Measurements from ENCODE around the gene MRM3.
A peak's percentile ranks its signal among the peaks of the same experiment; 100 is the strongest.
"Not testable (repeated sequence)": the region's sequence is repeated elsewhere in the genome, so short reads cannot be mapped to it uniquely, and the experiment has no call there.

MRM3 gene

DNA sequence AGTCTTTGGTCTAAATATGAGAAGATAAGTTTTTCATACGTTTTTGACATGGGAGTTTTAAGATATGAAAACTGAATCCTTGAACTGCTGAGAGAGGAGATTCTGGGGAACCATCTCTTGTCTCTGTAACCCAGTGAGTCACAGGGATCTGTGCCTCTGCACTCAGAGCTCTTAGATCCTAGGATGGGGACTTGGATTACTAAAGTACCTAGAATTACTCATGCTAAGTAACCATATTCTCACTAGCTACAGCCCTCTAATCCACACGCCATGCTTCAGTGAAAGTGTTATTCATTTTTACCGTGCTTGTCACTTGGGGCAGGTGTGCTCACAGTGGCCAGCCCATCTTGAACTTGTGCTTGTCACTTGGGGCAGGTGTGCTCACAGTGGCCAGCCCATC, 2.0 kb downstream of the MRM3 start:
- Histone ChIP-seq H3K9me3 (ENCODE audit: control insufficient read depth, insufficient read depth, low read depth, low read length) (no peaks in the 10 kb centered on the region), H3K36me3 (ENCODE audit: control insufficient read depth in 2 of 2, insufficient read depth in 1 of 2, low read length in 2 of 2) (peaks cover 30 to 58% of the 10 kb centered on the region in 2 experiments), H3K4me1 (ENCODE audit: control insufficient read depth, insufficient read depth, low read length) (peaks cover 7% of the 10 kb centered on the region), H3K4me3 (ENCODE audit: low read depth, low read length) (no peak overlapping the region), H3K27ac (ENCODE audit: extremely low read depth, low read depth, low read length) (no peak overlapping the region)
- POLR2A ChIA-PET: no interaction called here
- TF ChIP-seq ZBTB17 (tag by site-specific recombination; IDR thresholded peaks at IDR 0.05) (peak; percentile 55), ZNF341 (tag by site-specific recombination; IDR thresholded peaks at IDR 0.05; ENCODE audit: low read depth) (no peak)
- CTCF ChIA-PET: no interaction called here

DNA sequence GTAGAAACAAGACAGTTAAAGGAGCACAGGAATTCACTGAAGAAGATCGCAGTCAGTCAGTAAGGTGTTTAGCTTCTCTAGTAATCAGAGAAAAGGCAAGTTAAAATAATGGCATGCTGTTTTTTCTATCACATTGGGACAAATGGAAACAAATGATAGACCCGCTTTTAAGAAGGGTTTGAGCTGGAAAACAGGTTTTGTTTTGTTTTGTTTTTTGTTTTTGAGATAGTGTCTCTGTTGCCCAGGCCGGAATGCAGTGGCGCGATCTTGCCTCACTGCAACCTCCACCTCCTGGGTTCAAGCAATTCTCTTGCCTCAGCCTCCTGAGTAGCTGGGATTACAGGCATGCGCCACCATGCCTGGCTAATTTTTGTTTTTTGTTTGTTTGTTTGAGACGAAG, 3.7 kb downstream of the MRM3 start:
- H3K36me3 ChIP-seq (ENCODE audit: control insufficient read depth in 2 of 2, insufficient read depth in 1 of 2, low read length in 2 of 2): peaks cover 23 to 68% of the 10 kb centered on the region in 2 experiments
- H3K4me3 ChIP-seq (ENCODE audit: low read depth, low read length); H3K27ac ChIP-seq (ENCODE audit: extremely low read depth, low read depth, low read length); POLR2A ChIA-PET; H3K4me1 ChIP-seq (ENCODE audit: control insufficient read depth, insufficient read depth, low read length); H3K9me3 ChIP-seq (ENCODE audit: control insufficient read depth, insufficient read depth, low read depth, low read length): not testable (repeated sequence)
- CTCF ChIA-PET: interaction anchor here (0.6 to 1.1 kb wide), 3 partner anchors 10 to 211 kb away, joined by 3 to 6 read pairs (median 3); partner anchors contain the start of gene TIMM22

DNA sequence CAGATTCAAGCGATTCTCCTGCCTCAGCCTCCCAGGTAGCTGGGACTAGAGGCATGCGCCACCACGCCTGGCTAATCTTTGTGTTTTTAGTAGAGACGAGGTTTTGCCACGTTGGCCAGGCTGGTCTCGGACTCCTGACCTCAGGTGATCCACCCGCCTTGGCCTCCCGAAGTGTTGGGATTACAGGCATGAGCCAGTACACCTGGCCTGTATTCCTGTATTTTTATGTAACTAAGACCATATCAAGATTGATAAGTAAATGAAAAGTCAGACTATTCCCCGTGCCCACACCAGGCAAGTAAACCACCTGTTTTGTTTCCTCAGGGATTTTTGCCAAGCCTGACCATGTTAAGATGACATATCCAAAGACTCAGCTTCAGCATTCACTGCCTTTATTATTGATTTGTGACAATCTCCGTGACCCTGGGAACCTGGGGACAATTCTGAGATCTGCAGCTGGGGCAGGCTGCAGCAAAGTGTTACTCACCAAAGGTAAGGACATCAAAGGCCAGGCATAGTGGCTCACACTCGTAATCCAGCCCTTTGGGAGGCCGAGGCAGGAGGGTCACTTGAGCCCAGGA, 5.6 kb downstream of the MRM3 start:
- no peak overlapping the region for H3K4me3 ChIP-seq (ENCODE audit: low read depth, low read length)

GRCh38 chr17:788551-788950, 6.4 kb downstream of the MRM3 start:
- TF ChIP-seq ZNF416 (tag by site-specific recombination; IDR thresholded peaks at IDR 0.05) (no peak), ZNF114 (tag by site-specific recombination; IDR thresholded peaks at IDR 0.05) (no peak), IKZF3 (tag by site-specific recombination; IDR thresholded peaks at IDR 0.05) (no peak), ZNF354C (tag by site-specific recombination; IDR thresholded peaks at IDR 0.05; ENCODE audit: borderline replicate concordance, low read depth) (no peak), ZNF555 (tag by site-specific recombination; conservative IDR thresholded peaks at IDR 0.05) (no peak), ZFP69B (tag by site-specific recombination; IDR thresholded peaks at IDR 0.05) (no peak), EGR2 (tag by site-specific recombination; IDR thresholded peaks at IDR 0.05; ENCODE audit: low read depth) (no peak), ZNF501 (tag by site-specific recombination; IDR thresholded peaks at IDR 0.05) (no peak), ZNF664 (tag by site-specific recombination; IDR thresholded peaks at IDR 0.05) (no peak), SP2 (tag by site-specific recombination; IDR thresholded peaks at IDR 0.05) (no peak), ZNF350 (tag by site-specific recombination; IDR thresholded peaks at IDR 0.05) (no peak)
- TF ChIP-seq, protein P1, sequence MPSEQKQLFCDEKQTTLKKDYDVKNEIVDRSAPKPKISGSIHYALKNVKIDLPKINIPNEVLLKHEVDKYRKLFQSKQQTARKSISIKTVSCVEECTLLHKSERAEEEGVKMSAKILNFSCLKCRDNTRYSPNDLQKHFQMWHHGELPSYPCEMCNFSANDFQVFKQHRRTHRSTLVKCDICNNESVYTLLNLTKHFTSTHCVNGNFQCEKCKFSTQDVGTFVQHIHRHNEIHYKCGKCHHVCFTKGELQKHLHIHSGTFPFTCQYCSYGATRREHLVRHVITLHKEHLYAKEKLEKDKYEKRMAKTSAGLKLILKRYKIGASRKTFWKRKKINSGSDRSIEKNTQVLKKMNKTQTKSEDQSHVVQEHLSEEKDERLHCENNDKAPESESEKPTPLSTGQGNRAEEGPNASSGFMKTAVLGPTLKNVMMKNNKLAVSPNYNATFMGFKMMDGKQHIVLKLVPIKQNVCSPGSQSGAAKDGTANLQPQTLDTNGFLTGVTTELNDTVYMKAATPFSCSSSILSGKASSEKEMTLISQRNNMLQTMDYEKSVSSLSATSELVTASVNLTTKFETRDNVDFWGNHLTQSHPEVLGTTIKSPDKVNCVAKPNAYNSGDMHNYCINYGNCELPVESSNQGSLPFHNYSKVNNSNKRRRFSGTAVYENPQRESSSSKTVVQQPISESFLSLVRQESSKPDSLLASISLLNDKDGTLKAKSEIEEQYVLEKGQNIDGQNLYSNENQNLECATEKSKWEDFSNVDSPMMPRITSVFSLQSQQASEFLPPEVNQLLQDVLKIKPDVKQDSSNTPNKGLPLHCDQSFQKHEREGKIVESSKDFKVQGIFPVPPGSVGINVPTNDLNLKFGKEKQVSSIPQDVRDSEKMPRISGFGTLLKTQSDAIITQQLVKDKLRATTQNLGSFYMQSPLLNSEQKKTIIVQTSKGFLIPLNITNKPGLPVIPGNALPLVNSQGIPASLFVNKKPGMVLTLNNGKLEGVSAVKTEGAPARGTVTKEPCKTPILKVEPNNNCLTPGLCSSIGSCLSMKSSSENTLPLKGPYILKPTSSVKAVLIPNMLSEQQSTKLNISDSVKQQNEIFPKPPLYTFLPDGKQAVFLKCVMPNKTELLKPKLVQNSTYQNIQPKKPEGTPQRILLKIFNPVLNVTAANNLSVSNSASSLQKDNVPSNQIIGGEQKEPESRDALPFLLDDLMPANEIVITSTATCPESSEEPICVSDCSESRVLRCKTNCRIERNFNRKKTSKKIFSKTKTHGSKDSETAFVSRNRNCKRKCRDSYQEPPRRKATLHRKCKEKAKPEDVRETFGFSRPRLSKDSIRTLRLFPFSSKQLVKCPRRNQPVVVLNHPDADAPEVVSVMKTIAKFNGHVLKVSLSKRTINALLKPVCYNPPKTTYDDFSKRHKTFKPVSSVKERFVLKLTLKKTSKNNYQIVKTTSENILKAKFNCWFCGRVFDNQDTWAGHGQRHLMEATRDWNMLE (tag by site-specific recombination; conservative IDR thresholded peaks at IDR 0.05; ENCODE audit: low read depth): no peak
- TF ChIP-seq, protein P2, sequence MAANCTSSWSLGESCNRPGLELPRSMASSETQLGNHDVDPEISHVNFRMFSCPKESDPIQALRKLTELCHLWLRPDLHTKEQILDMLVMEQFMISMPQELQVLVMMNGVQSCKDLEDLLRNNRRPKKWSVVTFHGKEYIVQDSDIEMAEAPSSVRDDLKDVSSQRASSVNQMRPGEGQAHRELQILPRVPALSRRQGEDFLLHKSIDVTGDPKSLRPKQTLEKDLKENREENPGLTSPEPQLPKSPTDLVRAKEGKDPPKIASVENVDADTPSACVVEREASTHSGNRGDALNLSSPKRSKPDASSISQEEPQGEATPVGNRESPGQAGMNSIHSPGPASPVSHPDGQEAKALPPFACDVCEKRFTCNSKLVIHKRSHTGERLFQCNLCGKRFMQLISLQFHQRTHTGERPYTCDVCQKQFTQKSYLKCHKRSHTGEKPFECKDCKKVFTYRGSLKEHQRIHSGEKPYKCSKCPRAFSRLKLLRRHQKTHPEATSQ (tag by site-specific recombination; IDR thresholded peaks at IDR 0.05): no peak
- Histone ChIP-seq H3K27ac (ENCODE audit: extremely low read depth, low read depth, low read length) (no peak overlapping the region), H3K4me1 (ENCODE audit: control insufficient read depth, insufficient read depth, low read length) (no peaks in the 10 kb centered on the region), H3K9me3 (ENCODE audit: control insufficient read depth, insufficient read depth, low read depth, low read length) (no peaks in the 10 kb centered on the region), H3K4me3 (ENCODE audit: low read depth, low read length) (no peak overlapping the region), H3K36me3 (ENCODE audit: control insufficient read depth in 2 of 2, insufficient read depth in 1 of 2, low read length in 2 of 2) (peaks cover 23 to 90% of the 10 kb centered on the region in 2 experiments)
- ChIA-PET CTCF (interaction anchor here (1.6 kb wide), 1 partner anchor 192 kb away, joined by 4 read pairs; no protein-coding TSS in a partner anchor), POLR2A (interaction anchor here (0.7 to 2.3 kb wide), 5 partner anchors 36 to 192 kb away, joined by 3 to 8 read pairs (median 5); partner anchors contain the start of gene NXN)

More for the DNA sequence above, 5.6 kb downstream of the MRM3 start:
- Histone ChIP-seq H3K9me3 (ENCODE audit: control insufficient read depth, insufficient read depth, low read depth, low read length) (no peaks in the 10 kb centered on the region), H3K27ac (ENCODE audit: extremely low read depth, low read depth, low read length) (no peak overlapping the region), H3K4me1 (ENCODE audit: control insufficient read depth, insufficient read depth, low read length) (peaks cover 2% of the 10 kb centered on the region; the same call in 1 of the 2 replicates), H3K36me3 (ENCODE audit: control insufficient read depth in 2 of 2, insufficient read depth in 1 of 2, low read length in 2 of 2) (peaks cover 23 to 86% of the 10 kb centered on the region in 2 experiments)
- ChIA-PET POLR2A (interaction anchor here (0.7 to 2.3 kb wide), 2 partner anchors 101 to 192 kb away, joined by 7 to 8 read pairs; partner anchors contain the start of gene NXN), CTCF (no interaction called here)
- TF ChIP-seq ZNF843 (tag by site-specific recombination; IDR thresholded peaks at IDR 0.05): no peak
- TF ChIP-seq, protein P3, sequence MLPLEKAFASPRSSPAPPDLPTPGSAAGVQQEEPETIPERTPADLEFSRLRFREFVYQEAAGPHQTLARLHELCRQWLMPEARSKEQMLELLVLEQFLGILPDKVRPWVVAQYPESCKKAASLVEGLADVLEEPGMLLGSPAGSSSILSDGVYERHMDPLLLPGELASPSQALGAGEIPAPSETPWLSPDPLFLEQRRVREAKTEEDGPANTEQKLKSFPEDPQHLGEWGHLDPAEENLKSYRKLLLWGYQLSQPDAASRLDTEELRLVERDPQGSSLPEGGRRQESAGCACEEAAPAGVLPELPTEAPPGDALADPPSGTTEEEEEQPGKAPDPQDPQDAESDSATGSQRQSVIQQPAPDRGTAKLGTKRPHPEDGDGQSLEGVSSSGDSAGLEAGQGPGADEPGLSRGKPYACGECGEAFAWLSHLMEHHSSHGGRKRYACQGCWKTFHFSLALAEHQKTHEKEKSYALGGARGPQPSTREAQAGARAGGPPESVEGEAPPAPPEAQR (tag by site-specific recombination; IDR thresholded peaks at IDR 0.05): no peak

Data from HEK293 (cell line).